ENCODE results near the gene S100B. TPM values are rescaled to one million over a fixed set of nuclear protein-coding genes. Genes with fewer than 3 reads are reported as not detected.

The S100B gene
- total RNA-seq, 1 experiment from 2014 or later: not detected

- DNase-seq: no peak
- Histone ChIP-seq H3K4me3 (ENCODE audit: low read depth, low read length) (no peak overlapping the region), H3K36me3 (ENCODE audit: control insufficient read depth, insufficient read depth, low read length) (no peaks in the 10 kb centered on the region), H3K4me1 (no peaks in the 10 kb centered on the region; the same call in 1 of the 2 replicates), H3K27me3 (replicated peaks; ENCODE audit: control insufficient read depth, insufficient read depth, low read length) (no peaks in the 10 kb centered on the region), H3K9me3 (peaks cover 10% of the 10 kb centered on the region)
- peaks cover 12% of the 10 kb centered on the region for H3K9me3 Mint-ChIP-seq (ENCODE audit: unreplicated experiment)
- TF ChIP-seq, protein P1, sequence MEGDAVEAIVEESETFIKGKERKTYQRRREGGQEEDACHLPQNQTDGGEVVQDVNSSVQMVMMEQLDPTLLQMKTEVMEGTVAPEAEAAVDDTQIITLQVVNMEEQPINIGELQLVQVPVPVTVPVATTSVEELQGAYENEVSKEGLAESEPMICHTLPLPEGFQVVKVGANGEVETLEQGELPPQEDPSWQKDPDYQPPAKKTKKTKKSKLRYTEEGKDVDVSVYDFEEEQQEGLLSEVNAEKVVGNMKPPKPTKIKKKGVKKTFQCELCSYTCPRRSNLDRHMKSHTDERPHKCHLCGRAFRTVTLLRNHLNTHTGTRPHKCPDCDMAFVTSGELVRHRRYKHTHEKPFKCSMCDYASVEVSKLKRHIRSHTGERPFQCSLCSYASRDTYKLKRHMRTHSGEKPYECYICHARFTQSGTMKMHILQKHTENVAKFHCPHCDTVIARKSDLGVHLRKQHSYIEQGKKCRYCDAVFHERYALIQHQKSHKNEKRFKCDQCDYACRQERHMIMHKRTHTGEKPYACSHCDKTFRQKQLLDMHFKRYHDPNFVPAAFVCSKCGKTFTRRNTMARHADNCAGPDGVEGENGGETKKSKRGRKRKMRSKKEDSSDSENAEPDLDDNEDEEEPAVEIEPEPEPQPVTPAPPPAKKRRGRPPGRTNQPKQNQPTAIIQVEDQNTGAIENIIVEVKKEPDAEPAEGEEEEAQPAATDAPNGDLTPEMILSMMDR (IDR thresholded peaks at IDR 0.05; ENCODE audit: insufficient read depth in 1 of 2, low read depth in 1 of 2, low read length in 1 of 2, severe bottlenecking in 1 of 2, unreplicated experiment in 1 of 2): no peak
- no peaks in the 10 kb centered on the region for H3K36me3 Mint-ChIP-seq (ENCODE audit: insufficient read depth, unreplicated experiment)
- H3K4me1 Mint-ChIP-seq (ENCODE audit: low read depth, unreplicated experiment): no peaks in the 10 kb centered on the region
- no TSS peak for BruUV-seq (replicated peaks)
- CTCF ChIA-PET: no interaction called here
- intact Hi-C loops (cut with micrococcal nuclease; ENCODE audit: unreplicated experiment): no loop called here
- no peak overlapping the region for H3K4me3 Mint-ChIP-seq (ENCODE audit: unreplicated experiment)
- no peaks in the 10 kb centered on the region for H3K27me3 Mint-ChIP-seq (ENCODE audit: insufficient read depth, unreplicated experiment)
- POLR2A ChIA-PET: no interaction called here
- no peak overlapping the region for H3K27ac Mint-ChIP-seq (ENCODE audit: unreplicated experiment)
These were observed 7.0 kb downstream of the S100B start for GRCh38 chr21:46597896-46598343.

DNA sequence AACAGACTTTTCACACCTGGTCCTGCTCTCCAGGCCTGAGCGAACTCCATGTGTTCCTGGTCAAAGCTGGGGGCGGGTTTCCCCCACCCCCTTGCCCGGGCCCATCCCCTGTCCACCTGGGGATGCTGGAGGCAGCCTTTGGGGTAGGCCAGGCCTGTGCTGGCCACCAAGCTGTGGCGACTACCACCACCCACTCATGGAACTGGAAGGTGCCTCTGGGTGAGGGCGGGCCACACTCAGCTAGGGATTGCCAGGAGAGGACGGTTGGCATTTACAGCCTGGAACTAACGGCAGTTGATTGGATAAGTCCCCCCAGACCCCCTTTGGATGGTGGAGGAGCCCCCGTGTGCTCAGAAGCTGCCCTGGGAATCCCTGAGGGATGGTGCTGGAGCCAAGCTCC, 7.9 kb downstream of the S100B start:
- H3K4me3 ChIP-seq (ENCODE audit: low read depth, low read length): no peak overlapping the region
- no peaks in the 10 kb centered on the region for H3K36me3 ChIP-seq (ENCODE audit: control insufficient read depth, insufficient read depth, low read length)
- no peak for DNase-seq
- H3K9me3 Mint-ChIP-seq (ENCODE audit: unreplicated experiment): peaks cover 14% of the 10 kb centered on the region
- ChIA-PET CTCF (no interaction called here), POLR2A (no interaction called here)
- H3K27me3 ChIP-seq (replicated peaks; ENCODE audit: control insufficient read depth, insufficient read depth, low read length): no peaks in the 10 kb centered on the region
- no peak overlapping the region for H3K27ac Mint-ChIP-seq (ENCODE audit: unreplicated experiment)
- intact Hi-C loops (cut with micrococcal nuclease; ENCODE audit: unreplicated experiment): no loop called here
- no TSS peak for BruUV-seq (replicated peaks)
- H3K4me1 ChIP-seq: no peaks in the 10 kb centered on the region; the same call in 1 of the 2 replicates
- no peaks in the 10 kb centered on the region for H3K27me3 Mint-ChIP-seq (ENCODE audit: insufficient read depth, unreplicated experiment)
- H3K4me3 Mint-ChIP-seq (ENCODE audit: unreplicated experiment): no peak overlapping the region
- no peaks in the 10 kb centered on the region for H3K36me3 Mint-ChIP-seq (ENCODE audit: insufficient read depth, unreplicated experiment)
- no peaks in the 10 kb centered on the region for H3K4me1 Mint-ChIP-seq (ENCODE audit: low read depth, unreplicated experiment)
- TF ChIP-seq, protein P1 (IDR thresholded peaks at IDR 0.05; ENCODE audit: insufficient read depth in 1 of 2, low read depth in 1 of 2, low read length in 1 of 2, severe bottlenecking in 1 of 2, unreplicated experiment in 1 of 2): no peak
- H3K9me3 ChIP-seq: peaks cover 10% of the 10 kb centered on the region

DNA sequence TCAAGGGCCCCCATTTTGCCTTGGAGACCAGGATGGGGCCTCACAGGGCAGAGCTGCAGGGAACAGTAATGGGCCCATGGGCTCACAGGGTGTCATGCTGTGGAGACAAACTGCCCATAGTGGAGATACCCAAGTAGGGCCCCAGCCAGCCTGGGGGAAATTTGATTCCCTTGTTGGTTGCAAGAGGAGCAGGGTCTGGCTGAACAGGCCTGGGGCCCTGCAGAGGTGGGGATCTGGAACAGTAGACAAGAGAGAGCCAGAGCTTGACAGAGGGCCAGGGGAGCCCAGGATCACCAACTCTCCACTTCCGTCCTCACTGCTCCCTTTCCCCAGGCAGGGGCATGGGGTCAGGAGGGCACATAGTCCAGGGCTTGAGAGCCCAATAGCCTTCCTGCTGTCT, 8.7 kb downstream of the S100B start:
- Mint-ChIP-seq H3K27me3 (ENCODE audit: insufficient read depth, unreplicated experiment) (no peaks in the 10 kb centered on the region), H3K4me3 (ENCODE audit: unreplicated experiment) (no peak overlapping the region), H3K4me1 (ENCODE audit: low read depth, unreplicated experiment) (no peaks in the 10 kb centered on the region), H3K36me3 (ENCODE audit: insufficient read depth, unreplicated experiment) (no peaks in the 10 kb centered on the region), H3K27ac (ENCODE audit: unreplicated experiment) (no peak overlapping the region), H3K9me3 (ENCODE audit: unreplicated experiment) (peaks cover 22% of the 10 kb centered on the region)
- Histone ChIP-seq H3K36me3 (ENCODE audit: control insufficient read depth, insufficient read depth, low read length) (no peaks in the 10 kb centered on the region), H3K4me1 (no peaks in the 10 kb centered on the region; the same call in 1 of the 2 replicates), H3K4me3 (ENCODE audit: low read depth, low read length) (no peak overlapping the region), H3K9me3 (peaks cover 10% of the 10 kb centered on the region), H3K27me3 (replicated peaks; ENCODE audit: control insufficient read depth, insufficient read depth, low read length) (no peaks in the 10 kb centered on the region)
- CTCF ChIA-PET: no interaction called here
- no TSS peak for BruUV-seq (replicated peaks)
- POLR2A ChIA-PET: no interaction called here
- intact Hi-C loops (cut with micrococcal nuclease; ENCODE audit: unreplicated experiment): no loop called here
- DNase-seq: no peak
- TF ChIP-seq, protein P1 (IDR thresholded peaks at IDR 0.05; ENCODE audit: insufficient read depth in 1 of 2, low read depth in 1 of 2, low read length in 1 of 2, severe bottlenecking in 1 of 2, unreplicated experiment in 1 of 2): no peak

All from Caco-2 (cell line).